Measurements from ENCODE around the gene CFAP299.
"Not testable (repeated sequence)": the region's sequence is repeated elsewhere in the genome, so short reads cannot be mapped to it uniquely, and the experiment has no call there.

The CFAP299 gene

GRCh38 chr4:80335554-80336358 lies at the start of gene CFAP299:
Gene CFAP299 (plus strand): TSS chr4:80335730.
- DNase-seq (ENCODE audit: low read depth): no peak

GRCh38 chr4:80286451-80286850 lies 49.1 kb upstream of the CFAP299 start:
- no peak for DNase-seq (ENCODE audit: low read depth)

GRCh38 chr4:80290665-80291064 lies 44.9 kb upstream of the CFAP299 start:
- DNase-seq (ENCODE audit: low read depth): not testable (repeated sequence)

- no peak for DNase-seq (ENCODE audit: low read depth)
These were observed 41.3 kb upstream of the CFAP299 start for GRCh38 chr4:80294206-80294605.

- no peak for DNase-seq (ENCODE audit: low read depth)
These were observed 40.2 kb upstream of the CFAP299 start for GRCh38 chr4:80295336-80295735.

- DNase-seq (ENCODE audit: low read depth): no peak
These were observed 39.7 kb upstream of the CFAP299 start for GRCh38 chr4:80295826-80296225.

- DNase-seq (ENCODE audit: low read depth): no peak
These were observed 33.6 kb upstream of the CFAP299 start for GRCh38 chr4:80301884-80302283.

- DNase-seq (ENCODE audit: low read depth): no peak
These were observed 32.8 kb upstream of the CFAP299 start for GRCh38 chr4:80302616-80303223.

- DNase-seq (ENCODE audit: low read depth): no peak
These were observed 30.1 kb upstream of the CFAP299 start for GRCh38 chr4:80305466-80305865.

- DNase-seq (ENCODE audit: low read depth): no peak
These were observed 29.3 kb upstream of the CFAP299 start for GRCh38 chr4:80306260-80306659.

GRCh38 chr4:80307183-80307735 lies 28.3 kb upstream of the CFAP299 start:
- no peak for DNase-seq (ENCODE audit: low read depth)

GRCh38 chr4:80307774-80308465 lies 27.6 kb upstream of the CFAP299 start:
- no peak for DNase-seq (ENCODE audit: low read depth)

GRCh38 chr4:80308466-80308822 lies 27.1 kb upstream of the CFAP299 start:
- no peak for DNase-seq (ENCODE audit: low read depth)

GRCh38 chr4:80309294-80310004 lies 26.1 kb upstream of the CFAP299 start:
- DNase-seq (ENCODE audit: low read depth): no peak

GRCh38 chr4:80311130-80311529 lies 24.4 kb upstream of the CFAP299 start:
- DNase-seq (ENCODE audit: low read depth): no peak

GRCh38 chr4:80312124-80312523 lies 23.4 kb upstream of the CFAP299 start:
- DNase-seq (ENCODE audit: low read depth): no peak

GRCh38 chr4:80313627-80314026 lies 21.9 kb upstream of the CFAP299 start:
- DNase-seq (ENCODE audit: low read depth): no peak

- not testable (repeated sequence) for DNase-seq (ENCODE audit: low read depth)
These were observed 19.7 kb upstream of the CFAP299 start for GRCh38 chr4:80315848-80316247.

GRCh38 chr4:80321341-80321740 lies 14.2 kb upstream of the CFAP299 start:
- DNase-seq (ENCODE audit: low read depth): no peak

GRCh38 chr4:80321776-80322175 lies 13.8 kb upstream of the CFAP299 start:
- no peak for DNase-seq (ENCODE audit: low read depth)

GRCh38 chr4:80322716-80323115 lies 12.8 kb upstream of the CFAP299 start:
- DNase-seq (ENCODE audit: low read depth): no peak

GRCh38 chr4:80324171-80324570 lies 11.4 kb upstream of the CFAP299 start:
- no peak for DNase-seq (ENCODE audit: low read depth)
